NCI-H2171 treated with DMSO at 0.1 percent for 48 hours (cell line): ENCODE results near the gene DDX4.

ENCODE experiments used
- DNase-seq: peaks from one replicate; lab custom pipeline; 2025; lab: John Stamatoyannopoulos, UW

DDX4 gene

DNA sequence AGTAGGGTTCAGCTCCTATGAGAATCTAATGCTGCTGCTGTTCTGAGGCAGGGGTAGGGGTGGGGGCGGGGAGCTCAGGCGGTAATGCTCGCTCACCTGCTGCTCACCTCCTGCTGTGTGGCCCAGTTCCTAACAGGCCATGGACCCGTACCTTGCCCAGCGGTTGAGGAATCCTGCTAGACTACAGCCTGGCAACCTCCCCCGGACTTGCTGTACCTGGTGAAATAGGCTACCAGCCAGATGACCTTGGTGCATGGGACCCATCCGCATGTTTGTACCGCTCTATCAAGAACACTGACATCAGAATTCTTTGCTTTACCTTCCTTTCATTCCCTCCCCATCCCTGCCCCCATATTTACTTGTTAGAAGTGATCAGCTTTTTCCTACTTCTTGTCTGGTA lies 128.6 kb downstream of the DDX4 start:
- DNase-seq, result no peak
